HT1080 (cell line): ENCODE data around the gene UQCC2. TPM values are rescaled to one million over a fixed set of nuclear protein-coding genes. Genes with fewer than 3 reads are reported as not detected.

Experiments
- DNase-seq: peaks from one replicate; pipeline ENCODE4 v3.0.0-alpha.2; 2015; ENCODE audit warnings: low read depth
- total RNA-seq: library from RNA; depleted of rRNA; stranded (reverse); fragments of >200 nt; shearing (Covaris generic); gene quantifications from 2 replicates; pipeline ENCODE4 v1.2.3, GENCODE V29; 2014

UQCC2 gene
- total RNA-seq, 1 experiment from 2014 or later, result 29.8 TPM

DNA sequence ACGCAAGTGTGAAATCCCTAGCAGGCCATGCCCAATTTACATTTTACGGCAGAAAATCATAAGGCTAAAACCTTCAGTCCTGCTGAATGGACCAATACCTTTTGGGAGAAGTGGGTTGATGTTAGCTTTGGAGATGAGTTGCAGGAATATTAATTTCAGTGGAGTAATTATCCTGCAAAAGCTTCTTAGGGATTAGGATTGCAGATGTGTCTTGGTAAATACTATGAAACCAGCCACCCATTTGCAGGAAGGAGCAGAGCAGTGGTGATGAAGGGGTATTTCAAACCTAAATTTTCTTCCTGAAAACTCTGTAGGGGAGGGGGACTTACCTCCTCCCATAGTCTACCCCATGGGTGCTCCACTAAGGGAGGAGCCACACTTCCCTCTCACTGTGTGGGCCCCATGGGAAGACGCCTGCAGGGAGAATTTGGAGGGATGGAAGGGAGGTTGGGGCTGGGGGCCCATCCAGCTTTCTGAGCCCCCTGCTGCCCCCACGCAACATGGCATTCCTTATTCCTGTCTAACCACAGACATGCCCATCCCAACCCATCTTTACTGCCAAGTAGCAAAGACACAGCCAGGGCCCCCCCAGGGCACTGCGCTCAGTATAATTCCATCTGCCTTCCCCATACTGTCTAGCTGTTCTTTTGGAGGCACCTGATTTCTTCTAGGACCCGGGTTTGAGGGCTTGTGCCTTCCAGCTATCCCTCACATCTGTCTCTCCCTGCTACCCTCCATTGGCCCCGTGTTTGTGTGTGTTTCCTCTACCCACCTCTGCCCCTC, 14.6 kb upstream of the UQCC2 start:
- DNase-seq, result no peak

- DNase-seq, result no peak
These were observed 13.7 kb upstream of the UQCC2 start for GRCh38 chr6:33725222-33725621.

- no peak for DNase-seq
These were observed 12.9 kb upstream of the UQCC2 start for GRCh38 chr6:33724102-33725023.

DNA sequence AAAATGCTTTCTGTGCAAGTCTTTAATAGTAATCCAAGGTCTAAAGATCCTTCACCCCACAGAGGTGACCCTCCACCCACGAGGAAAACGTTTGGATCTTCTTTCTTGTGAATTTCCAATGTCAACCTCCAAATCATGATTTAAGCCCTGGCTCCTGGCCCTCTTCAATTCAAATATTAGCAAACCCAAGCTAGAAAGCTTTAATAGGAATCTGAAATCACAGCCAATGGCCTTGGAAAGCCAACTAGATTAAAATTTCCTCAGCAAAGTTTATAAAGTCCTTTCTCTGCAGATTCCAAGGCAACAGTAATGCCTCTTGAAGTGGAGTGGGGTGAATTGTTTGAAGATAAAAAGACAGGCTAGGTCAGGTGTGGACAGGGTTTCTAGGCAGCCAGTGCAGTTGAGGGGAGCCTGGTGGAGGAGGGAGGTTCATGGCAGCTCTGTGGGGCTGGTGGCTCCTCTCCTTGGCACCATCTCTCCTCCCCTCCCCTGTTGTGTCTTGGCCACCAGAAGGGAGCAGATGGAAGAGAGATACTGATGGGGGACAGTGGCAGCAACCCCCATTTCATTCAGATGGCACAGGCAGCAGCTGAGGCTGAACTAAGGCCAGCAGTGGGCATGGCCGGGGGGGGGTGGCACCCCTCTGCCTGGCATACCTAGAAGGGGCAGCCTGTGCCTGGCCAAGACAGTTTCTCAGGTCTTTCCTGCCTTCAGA, 12.0 kb upstream of the UQCC2 start:
- no peak for DNase-seq

DNA sequence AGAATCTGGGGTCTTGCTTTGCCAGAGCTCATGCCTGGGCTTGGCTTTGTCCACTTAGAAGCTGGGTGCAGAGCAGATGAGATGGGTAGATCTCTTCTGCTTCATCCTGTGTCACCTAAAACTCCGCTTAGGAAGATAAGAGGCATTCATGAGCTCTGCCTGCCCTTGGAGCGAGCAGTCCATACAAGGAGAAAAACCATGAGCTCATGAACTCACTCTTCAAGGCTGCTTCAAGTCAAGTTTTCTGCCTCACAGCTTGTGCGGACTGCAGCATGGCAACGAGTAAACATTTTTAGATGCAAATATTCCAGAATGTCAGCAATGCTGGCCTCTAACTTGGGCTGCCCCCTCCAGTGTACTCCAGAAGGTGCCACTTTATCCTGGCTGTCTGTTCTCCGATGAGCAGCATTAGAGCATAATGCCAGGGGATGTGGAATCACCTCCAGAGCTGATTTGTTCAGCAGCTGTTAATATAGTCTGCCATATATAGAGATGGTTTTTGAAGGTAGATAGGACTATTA, 10.7 kb upstream of the UQCC2 start:
- DNase-seq, result no peak

- DNase-seq, result no peak
These were observed 10.0 kb upstream of the UQCC2 start for GRCh38 chr6:33721508-33721907.

DNA sequence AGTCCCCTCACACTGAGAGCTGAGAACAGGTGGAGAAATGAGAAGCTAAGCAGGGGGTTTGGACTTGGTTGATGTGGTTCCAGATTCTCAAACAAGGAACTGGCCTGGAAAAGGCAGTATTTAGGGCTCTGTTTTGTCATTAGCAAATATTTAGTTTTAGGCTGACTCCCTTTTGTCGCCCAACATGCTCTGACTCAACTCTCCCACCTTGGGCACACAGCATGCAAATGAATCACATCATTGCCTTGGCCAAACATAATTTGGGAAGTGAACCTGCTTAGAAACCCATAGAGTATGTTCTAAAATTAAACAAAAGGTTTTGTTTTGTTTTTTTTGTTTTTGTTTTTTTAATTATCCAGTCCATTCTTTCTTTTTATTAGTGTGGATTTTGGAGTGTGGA, 9.5 kb upstream of the UQCC2 start:
- DNase-seq, result no peak

- no peak for DNase-seq
These were observed 8.0 kb upstream of the UQCC2 start for GRCh38 chr6:33719326-33719987.

DNA sequence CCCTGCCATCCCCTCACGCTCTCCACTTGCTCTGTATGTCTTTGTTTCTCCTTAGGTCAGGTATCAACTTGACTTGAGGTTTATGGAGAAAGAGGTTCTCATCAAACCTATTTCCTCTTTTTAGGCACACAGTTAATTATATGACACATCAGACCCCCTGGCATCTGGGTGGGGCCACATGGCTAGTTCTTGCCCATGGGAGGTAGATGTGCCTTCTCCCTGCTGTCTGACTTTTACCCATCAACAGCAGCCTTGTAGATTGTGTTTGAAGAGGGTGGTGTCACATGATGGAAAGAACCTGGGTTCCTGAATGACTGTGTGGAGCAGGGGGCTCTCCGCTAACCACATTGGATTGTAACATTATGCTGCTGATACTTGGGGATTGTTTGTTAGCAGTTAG, 7.2 kb upstream of the UQCC2 start:
- no peak for DNase-seq

DNA sequence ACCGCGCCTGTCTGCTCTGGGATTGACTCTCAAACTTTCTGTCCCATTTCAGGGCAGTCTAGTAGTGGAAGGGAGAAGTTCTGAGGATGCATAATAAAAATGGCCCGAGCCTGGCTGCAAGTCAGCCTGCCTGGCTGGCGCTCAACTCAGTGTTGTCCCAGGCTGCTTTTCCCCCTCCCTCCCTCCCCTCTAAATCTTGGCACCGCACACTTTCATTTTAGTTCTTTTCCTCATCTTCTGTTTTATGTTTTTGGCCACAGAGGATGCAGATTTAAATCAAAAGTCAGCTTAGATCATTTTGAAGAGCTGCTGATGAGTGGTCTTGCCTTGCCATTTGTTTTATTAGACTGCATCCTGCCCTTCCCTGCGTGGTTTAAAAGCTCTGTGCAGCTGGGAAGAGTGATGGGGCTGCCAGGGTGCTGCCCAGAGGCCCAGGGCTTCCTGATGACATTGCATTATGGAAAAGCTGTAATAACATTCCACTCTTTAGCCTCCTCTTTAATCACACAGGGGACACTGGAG, 6.5 kb upstream of the UQCC2 start:
- no peak for DNase-seq

GRCh38 chr6:33716890-33717632, 5.6 kb upstream of the UQCC2 start:
- no peak for DNase-seq

DNA sequence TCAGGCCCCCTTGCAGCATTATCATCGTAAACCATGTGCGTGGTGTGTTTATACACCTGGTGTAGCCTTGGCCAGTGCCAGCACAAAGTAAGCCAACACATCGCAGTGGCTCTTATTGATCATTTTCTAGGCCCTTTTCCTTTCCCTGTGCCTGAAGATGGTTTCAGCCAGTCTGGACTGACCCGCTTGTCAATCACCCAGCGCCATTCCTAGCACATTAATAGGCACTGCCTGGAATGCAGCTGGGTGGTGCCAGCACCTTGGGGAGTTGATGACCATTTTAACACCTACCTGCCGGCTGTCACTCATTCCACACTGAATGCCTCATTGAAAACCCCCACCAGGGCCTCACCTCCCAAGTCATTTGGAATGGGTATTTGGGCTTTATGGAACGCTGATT, 4.9 kb upstream of the UQCC2 start:
- DNase-seq, result no peak

DNA sequence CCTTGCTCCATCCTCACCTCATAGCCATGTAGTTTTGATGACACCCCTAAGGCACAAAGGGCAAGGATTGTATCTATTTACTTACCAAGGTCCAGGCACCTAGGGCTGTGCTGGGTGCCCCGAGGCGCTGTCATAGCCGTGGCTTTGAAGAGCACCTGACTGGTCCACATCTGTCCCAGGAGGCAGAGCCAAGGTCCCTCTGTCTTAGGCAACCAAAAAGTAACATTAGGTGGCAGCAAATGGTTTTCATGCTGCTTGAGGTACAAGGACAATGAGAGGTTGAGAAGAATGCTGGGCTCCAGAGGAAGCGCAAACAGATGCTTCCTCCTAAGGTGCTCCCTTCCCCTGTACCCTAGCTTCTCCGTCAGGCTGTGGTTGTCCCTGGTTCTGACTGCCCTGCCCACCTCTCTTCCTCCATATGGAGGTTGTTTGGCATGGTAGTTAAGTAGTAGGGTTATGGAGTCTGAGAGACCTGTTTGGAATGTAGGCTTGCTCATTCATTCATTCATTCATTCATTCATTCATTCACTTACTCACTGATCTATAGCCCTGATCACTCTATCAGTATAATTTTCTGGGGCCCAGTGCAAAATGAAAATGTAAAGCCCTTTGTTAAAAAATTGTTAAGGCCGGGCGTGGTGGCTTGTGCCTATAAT, 3.0 kb upstream of the UQCC2 start:
- DNase-seq, result no peak

GRCh38 chr6:33713786-33714185, 2.3 kb upstream of the UQCC2 start:
- DNase-seq, result no peak

DNA sequence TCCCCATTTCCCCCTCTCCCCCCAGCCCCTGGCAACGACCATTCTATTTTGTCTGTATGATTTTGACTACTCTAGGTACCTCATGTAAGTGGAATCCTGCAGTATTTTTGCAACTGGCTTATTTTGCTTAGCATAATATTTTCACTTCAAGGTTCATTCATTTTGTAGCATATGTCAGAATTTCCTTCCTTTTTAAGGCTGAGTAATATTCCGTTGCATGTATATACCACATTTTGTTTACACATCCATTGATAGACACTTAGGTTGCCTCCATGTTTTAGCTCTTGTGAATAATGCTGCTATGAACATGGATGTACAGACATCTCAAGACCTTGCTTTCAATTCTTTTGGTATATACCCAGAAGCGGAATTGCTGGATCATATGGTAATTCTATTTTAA, 1.4 kb upstream of the UQCC2 start:
- no peak for DNase-seq

DNA sequence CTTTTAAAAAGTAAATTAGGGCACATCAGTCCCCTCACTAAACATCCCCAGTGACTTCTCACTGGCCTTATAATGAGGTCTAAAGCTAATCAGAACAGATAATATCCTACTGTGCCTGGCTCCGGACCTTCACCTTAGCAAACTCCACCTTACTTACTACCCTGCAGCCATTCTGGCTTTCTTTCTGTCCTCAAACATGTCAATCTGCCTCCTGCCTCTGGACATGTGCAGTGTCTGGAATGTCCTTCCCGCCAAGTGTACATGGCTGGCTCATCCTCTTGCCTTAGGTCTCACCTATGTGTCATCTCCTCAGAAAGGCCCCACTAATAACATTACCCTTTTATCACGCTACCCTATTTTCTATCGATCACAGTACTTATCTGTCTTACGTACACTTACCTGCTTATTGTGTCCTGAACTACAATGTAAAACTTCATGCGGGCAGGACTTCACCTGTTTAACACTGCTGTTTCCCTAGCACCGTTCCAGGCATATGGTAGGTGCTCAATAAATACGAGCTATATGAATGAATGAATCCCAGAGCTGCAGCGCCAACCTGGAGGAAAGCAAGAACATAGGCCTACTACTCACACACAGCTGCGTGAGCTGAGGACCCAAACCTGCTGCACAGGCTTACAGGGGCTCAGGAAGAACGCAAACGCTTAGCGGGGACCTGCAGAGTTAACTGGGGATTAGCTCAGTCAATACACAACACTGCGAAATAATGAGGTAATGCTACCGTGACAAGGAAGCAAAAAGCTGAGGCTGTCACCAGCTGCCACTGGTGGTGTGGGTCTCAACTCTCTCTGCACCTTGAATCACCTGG, 991 bp downstream of the UQCC2 start:
- no peak for DNase-seq

DNA sequence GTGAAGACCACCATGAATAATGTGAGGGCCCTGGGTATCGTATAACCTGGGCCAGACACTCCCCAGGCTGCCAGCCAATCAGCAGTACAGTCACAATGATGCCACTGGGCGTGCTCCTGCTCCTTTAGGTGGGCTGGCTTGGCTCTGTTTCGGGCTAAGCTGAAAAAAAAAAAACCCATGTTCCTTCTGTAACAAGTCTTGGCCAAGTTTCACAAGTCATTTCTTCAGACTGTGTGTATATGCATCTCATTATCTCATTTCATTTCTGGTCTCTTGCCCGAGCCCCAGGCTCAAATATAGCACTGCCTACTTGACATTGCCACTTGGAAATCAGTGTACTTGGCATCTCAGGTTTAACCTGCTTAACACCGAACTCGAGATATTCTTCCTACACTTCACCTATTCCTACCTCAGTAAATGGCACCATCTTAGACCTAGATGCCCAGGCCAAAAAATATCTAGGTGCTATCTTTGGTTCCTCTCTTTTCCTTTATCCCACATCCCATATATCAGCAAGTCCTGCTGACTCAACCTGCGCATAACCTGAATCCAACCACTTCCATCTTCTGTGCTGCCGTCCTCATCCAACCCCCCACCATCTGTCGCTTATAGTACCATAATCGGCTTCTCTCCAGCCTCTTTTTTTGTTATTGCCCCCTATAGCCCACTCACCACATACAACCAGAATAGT, 1.8 kb downstream of the UQCC2 start:
- no peak for DNase-seq
